ENCODE data around the gene TRHDE.

TRHDE gene

GRCh38 chr12:72275526-72275925, 3.4 kb downstream of the TRHDE start:
- DNase-seq: no peak

GRCh38 chr12:72276181-72276805, 4.1 kb downstream of the TRHDE start:
- no peak for DNase-seq

- DNase-seq: no peak
These were observed 5.2 kb downstream of the TRHDE start for GRCh38 chr12:72277415-72277814.

- no peak for DNase-seq
These were observed 6.7 kb downstream of the TRHDE start for GRCh38 chr12:72278894-72279293.

GRCh38 chr12:72281126-72281525, 9.0 kb downstream of the TRHDE start:
- no peak for DNase-seq

- DNase-seq: no peak
These were observed 10.6 kb downstream of the TRHDE start for GRCh38 chr12:72282721-72283120.

GRCh38 chr12:72285861-72286260, 13.7 kb downstream of the TRHDE start:
- DNase-seq: no peak

- DNase-seq: no peak
These were observed 14.4 kb downstream of the TRHDE start for GRCh38 chr12:72286526-72286925.

GRCh38 chr12:72288436-72288835, 16.3 kb downstream of the TRHDE start:
- DNase-seq: no peak

- no peak for DNase-seq
These were observed 16.7 kb downstream of the TRHDE start for GRCh38 chr12:72288911-72289310.

- DNase-seq: no peak
These were observed 17.5 kb downstream of the TRHDE start for GRCh38 chr12:72289633-72290032.

GRCh38 chr12:72291175-72291574, 19.0 kb downstream of the TRHDE start:
- DNase-seq: no peak

GRCh38 chr12:72293701-72294100, 21.5 kb downstream of the TRHDE start:
- DNase-seq: no peak

GRCh38 chr12:72295101-72295500, 22.9 kb downstream of the TRHDE start:
- no peak for DNase-seq

GRCh38 chr12:72295744-72296143, 23.6 kb downstream of the TRHDE start:
- DNase-seq: no peak

GRCh38 chr12:72296389-72296788, 24.2 kb downstream of the TRHDE start:
- no peak for DNase-seq

- no peak for DNase-seq
These were observed 25.5 kb downstream of the TRHDE start for GRCh38 chr12:72297666-72298065.

GRCh38 chr12:72300728-72301127, 28.6 kb downstream of the TRHDE start:
- no peak for DNase-seq

- DNase-seq: no peak
These were observed 32.6 kb downstream of the TRHDE start for GRCh38 chr12:72304751-72305150.

GRCh38 chr12:72307229-72307628, 35.1 kb downstream of the TRHDE start:
- DNase-seq: no peak

GRCh38 chr12:72311946-72312345, 39.8 kb downstream of the TRHDE start:
- DNase-seq: no peak

GRCh38 chr12:72313806-72314205, 41.6 kb downstream of the TRHDE start:
- no peak for DNase-seq

- no peak for DNase-seq
These were observed 43.7 kb downstream of the TRHDE start for GRCh38 chr12:72315858-72316257.

- DNase-seq: no peak
These were observed 46.2 kb downstream of the TRHDE start for GRCh38 chr12:72318341-72318740.

GRCh38 chr12:72323881-72324280, 51.7 kb downstream of the TRHDE start:
- DNase-seq: no peak

- no peak for DNase-seq
These were observed 58.1 kb downstream of the TRHDE start for GRCh38 chr12:72330301-72330700.

All from NCI-H446 (cell line).